HepG2 (cell line): ENCODE data around the gene EGFR. TPM values are rescaled to one million over a fixed set of nuclear protein-coding genes. Genes with fewer than 3 reads are reported as not detected.

Experiments used
- ATAC-seq: fragments of 200-7000 bp; cut with Tn5 transposase; 3 replicates; pipeline ENCODE4 v1.9.1; 2020; ENCODE audit warnings: mild to moderate bottlenecking, moderate library complexity
- BruUV-seq: library from RNA; stranded (reverse); fragments of 400-500 nt; replicated peaks from 2 replicates; lab custom pipeline; 2021; lab: Mats Ljungman, UMichigan
- CTCF ChIA-PET: fragments of 300-600 bp; formaldehyde crosslinking; extraction: SDS; loops from one replicate; lab custom pipeline; 2021; ENCODE audit warnings: low total read pairs, inconsistent platforms, low intra/inter-chr PET ratio; lab: Yijun Ruan, JAX
- POLR2A ChIA-PET: fragments of 350-600 bp; sonication (Branson Sonifier 250); formaldehyde crosslinking; loops from one replicate; lab custom pipeline; 2020; ENCODE audit warnings: antibody characterized with exemption, inconsistent platforms; lab: Yijun Ruan, JAX
- DNase-seq: peaks from one replicate; pipeline ENCODE4 v3.0.0-alpha.2; 2015; ENCODE audit warnings: low spot score
- FAIRE-seq: peaks from 3 replicates; lab custom pipeline; 2011; peaks lifted over from hg19 to GRCh38; lab: Jason Lieb, UNC
- H2AFZ ChIP-seq: one replicate; pipeline ENCODE4 v1.6.1; 2011; ENCODE audit warnings: low read length, inconsistent platforms
- H3K27ac ChIP-seq: fragments of 300-600 bp; 3 replicates; pipeline ENCODE4 v1.8.0; 2011; ENCODE audit warnings: mixed run types, mild to moderate bottlenecking, mixed read lengths, low read length, inconsistent platforms; ENCODE audit not compliant: insufficient read depth; ENCODE audit errors: extremely low read length
- H3K27me3 ChIP-seq, 2 experiments: fragments of 200-600 bp in 1 of 2; 2 replicates in 1 of 2; 3 replicates in 1 of 2; pipeline versions ENCODE4 v1.6.0 to v1.8.0; 2011; ENCODE audit warnings: low read length in 2 of 2, mild to moderate bottlenecking in 2 of 2, moderate library complexity in 2 of 2, inconsistent platforms in 1 of 2; ENCODE audit not compliant: insufficient read depth in 2 of 2, control insufficient read depth in 1 of 2
- H3K36me3 ChIP-seq, 2 experiments: fragments of 200-600 bp in 1 of 2; replicated peaks in 1 of 2; 2 replicates in 1 of 2; 3 replicates in 1 of 2; pipeline versions ENCODE4 v1.5.1 to v1.8.0; 2011; ENCODE audit warnings: low read length in 2 of 2, inconsistent platforms in 1 of 2; ENCODE audit not compliant: insufficient read depth in 2 of 2, control insufficient read depth in 1 of 2
- H3K4me1 ChIP-seq: 2 replicates; pipeline ENCODE4 v1.5.1; 2012; ENCODE audit warnings: low read length, inconsistent platforms; ENCODE audit not compliant: insufficient read depth
- H3K4me2 ChIP-seq: 2 replicates; pipeline ENCODE4 v1.6.0; 2011; ENCODE audit warnings: low read depth, low read length, inconsistent platforms
- H3K4me3 ChIP-seq, 3 experiments: fragments of 200-600 bp in 1 of 3; sonication (generic), shearing (Covaris generic) in 1 of 3; replicated peaks in 1 of 3; 2 replicates each; pipeline ENCODE4 v1.5.1; 2011 to 2016; ENCODE audit warnings: low read length in 3 of 3, inconsistent platforms in 2 of 3, low read depth in 2 of 3, mild to moderate bottlenecking in 2 of 3, control low read depth in 1 of 3, mixed read lengths in 1 of 3; ENCODE audit not compliant: insufficient read depth in 1 of 3
- H3K79me2 ChIP-seq: one replicate; pipeline ENCODE4 v1.6.1; 2011; ENCODE audit warnings: low read length, inconsistent platforms; ENCODE audit not compliant: insufficient read depth
- H3K9ac ChIP-seq: 2 replicates; pipeline ENCODE4 v1.6.0; 2011; ENCODE audit warnings: mild to moderate bottlenecking, low read depth, low read length, inconsistent platforms; ENCODE audit not compliant: insufficient read depth
- H3K9me3 ChIP-seq: 2 replicates; pipeline ENCODE4 v1.5.1; 2012; ENCODE audit warnings: mild to moderate bottlenecking, low read length
- H4K20me1 ChIP-seq: 2 replicates; pipeline ENCODE4 v1.6.0; 2011; ENCODE audit warnings: inconsistent platforms, mild to moderate bottlenecking, low read length, moderate library complexity; ENCODE audit not compliant: insufficient read depth
- ETV5 ChIP-seq: IDR thresholded peaks from 2 replicates; pipeline ENCODE4 v1.6.1; 2018; ENCODE audit warnings: missing biosample characterization, missing genetic modification reagents, inconsistent platforms, borderline replicate concordance
- POGZ ChIP-seq: sonication (generic); formaldehyde crosslinking; IDR thresholded peaks from 2 replicates; pipeline ENCODE4 v1.4.0; 2020; ENCODE audit warnings: mild to moderate bottlenecking, missing genetic modification reagents
- STAG1 ChIP-seq: sonication (generic); formaldehyde crosslinking; IDR thresholded peaks from 2 replicates; pipeline ENCODE4 v1.4.0; 2020; ENCODE audit warnings: missing genetic modification reagents
- whole genome bisulfite sequencing: methylation state at CpG from one replicate; pipeline ENCODE4 v1.1.6; 2017; ENCODE audit warnings: low lambda C conversion rate; 5-methylcytosine and 5-hydroxymethylcytosine counted together
- in situ Hi-C: cut with HindIII; loops from 2 replicates; pipeline ENCODE4 v1.10.0; 2017; ENCODE audit warnings: low pct_unique_long_range_greater_than_20kb; ENCODE audit not compliant: extremely low pct_ligation_motif_present
- intact Hi-C: fragments of 100-400 bp; cut with micrococcal nuclease; formaldehyde crosslinking; loops from one replicate; pipeline ENCODE4 v1.10.0; 2022; ENCODE audit not compliant: unreplicated experiment
- polyA plus RNA-seq, 8 experiments: library from polyadenylated mRNA; depleted of rRNA in 3 of 8; stranded (reverse) in 7 of 8; unstranded in 1 of 8; fragments of >200 nt; fragmentation: Illumina TruSeq in 4 of 8; extraction: Trizol in 4 of 8; gene quantifications; 2 replicates each; pipeline versions ENCODE4 v1.2.1 to v1.2.3, GENCODE V29; 2011 to 2016; ENCODE audit warnings: low read depth in 4 of 8, missing spikeins in 1 of 8, mixed read lengths in 1 of 8; ENCODE audit not compliant: insufficient read depth in 1 of 8
- total RNA-seq, 5 experiments: library from RNA; depleted of rRNA; stranded (reverse); fragments of >200 nt; fragmentation: Illumina TruSeq; extraction: Trizol; gene quantifications; 2 replicates each; pipeline ENCODE4 v1.2.3, GENCODE V29; 2016; ENCODE audit warnings: low read depth in 1 of 5
- TF ChIP-seq, protein P1 (sequence below): sonication (generic); formaldehyde crosslinking; IDR thresholded peaks from 2 replicates; pipeline ENCODE4 v1.4.0; 2020; ENCODE audit warnings: missing genetic modification reagents
- TF ChIP-seq, protein P2 (sequence below): sonication (generic); formaldehyde crosslinking; IDR thresholded peaks from 2 replicates; pipeline ENCODE4 v1.5.1; 2020; ENCODE audit warnings: mild to moderate bottlenecking, missing genetic modification reagents, borderline replicate concordance
- TF ChIP-seq, protein P3 (sequence below): sonication (generic); formaldehyde crosslinking; IDR thresholded peaks from 2 replicates; pipeline ENCODE4 v1.5.0; 2020; ENCODE audit warnings: mild to moderate bottlenecking, missing genetic modification reagents, moderate library complexity

Gene EGFR
- total and polyA plus RNA-seq, 2 of the 13 experiments (the other 11 are each of a cell fraction or from before 2014, with no cell fraction given), result 7.0 to 10.0 TPM

DNA sequence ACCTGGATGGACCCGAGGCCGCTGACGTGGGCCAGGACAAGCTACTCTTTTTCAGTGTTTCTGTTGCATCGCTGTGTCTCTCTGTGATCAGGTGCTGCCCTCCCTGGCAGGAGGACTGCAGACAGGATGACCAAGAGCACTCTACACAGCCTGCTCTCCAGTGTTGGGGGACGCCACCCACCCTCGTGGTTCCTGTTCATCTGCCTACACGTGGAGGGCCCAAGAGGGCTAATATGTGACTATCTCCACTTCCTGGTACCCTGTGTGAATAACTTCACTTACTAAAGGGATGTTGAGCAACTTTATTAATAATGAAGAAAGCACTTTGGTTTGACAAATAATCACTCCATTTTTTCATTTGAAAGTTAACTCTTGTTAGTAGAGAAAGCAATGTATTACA is 101.3 kb downstream of the EGFR start:
- intact Hi-C loops (no loop called here), in situ Hi-C loops (no loop called here)
- no peaks in the 10 kb centered on the region for H3K79me2 ChIP-seq
- no peak overlapping the region for H2AFZ ChIP-seq
- FAIRE-seq, result no peak
- peaks cover 17% of the 10 kb centered on the region; the same call in 1 of the 2 replicates for H3K4me1 ChIP-seq
- TF ChIP-seq ETV5 (CRISPR knock-in tag), result no peak
- TF ChIP-seq, protein P1, sequence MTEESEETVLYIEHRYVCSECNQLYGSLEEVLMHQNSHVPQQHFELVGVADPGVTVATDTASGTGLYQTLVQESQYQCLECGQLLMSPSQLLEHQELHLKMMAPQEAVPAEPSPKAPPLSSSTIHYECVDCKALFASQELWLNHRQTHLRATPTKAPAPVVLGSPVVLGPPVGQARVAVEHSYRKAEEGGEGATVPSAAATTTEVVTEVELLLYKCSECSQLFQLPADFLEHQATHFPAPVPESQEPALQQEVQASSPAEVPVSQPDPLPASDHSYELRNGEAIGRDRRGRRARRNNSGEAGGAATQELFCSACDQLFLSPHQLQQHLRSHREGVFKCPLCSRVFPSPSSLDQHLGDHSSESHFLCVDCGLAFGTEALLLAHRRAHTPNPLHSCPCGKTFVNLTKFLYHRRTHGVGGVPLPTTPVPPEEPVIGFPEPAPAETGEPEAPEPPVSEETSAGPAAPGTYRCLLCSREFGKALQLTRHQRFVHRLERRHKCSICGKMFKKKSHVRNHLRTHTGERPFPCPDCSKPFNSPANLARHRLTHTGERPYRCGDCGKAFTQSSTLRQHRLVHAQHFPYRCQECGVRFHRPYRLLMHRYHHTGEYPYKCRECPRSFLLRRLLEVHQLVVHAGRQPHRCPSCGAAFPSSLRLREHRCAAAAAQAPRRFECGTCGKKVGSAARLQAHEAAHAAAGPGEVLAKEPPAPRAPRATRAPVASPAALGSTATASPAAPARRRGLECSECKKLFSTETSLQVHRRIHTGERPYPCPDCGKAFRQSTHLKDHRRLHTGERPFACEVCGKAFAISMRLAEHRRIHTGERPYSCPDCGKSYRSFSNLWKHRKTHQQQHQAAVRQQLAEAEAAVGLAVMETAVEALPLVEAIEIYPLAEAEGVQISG (CRISPR knock-in tag), result peak; percentile 67
- TF ChIP-seq, protein P2, sequence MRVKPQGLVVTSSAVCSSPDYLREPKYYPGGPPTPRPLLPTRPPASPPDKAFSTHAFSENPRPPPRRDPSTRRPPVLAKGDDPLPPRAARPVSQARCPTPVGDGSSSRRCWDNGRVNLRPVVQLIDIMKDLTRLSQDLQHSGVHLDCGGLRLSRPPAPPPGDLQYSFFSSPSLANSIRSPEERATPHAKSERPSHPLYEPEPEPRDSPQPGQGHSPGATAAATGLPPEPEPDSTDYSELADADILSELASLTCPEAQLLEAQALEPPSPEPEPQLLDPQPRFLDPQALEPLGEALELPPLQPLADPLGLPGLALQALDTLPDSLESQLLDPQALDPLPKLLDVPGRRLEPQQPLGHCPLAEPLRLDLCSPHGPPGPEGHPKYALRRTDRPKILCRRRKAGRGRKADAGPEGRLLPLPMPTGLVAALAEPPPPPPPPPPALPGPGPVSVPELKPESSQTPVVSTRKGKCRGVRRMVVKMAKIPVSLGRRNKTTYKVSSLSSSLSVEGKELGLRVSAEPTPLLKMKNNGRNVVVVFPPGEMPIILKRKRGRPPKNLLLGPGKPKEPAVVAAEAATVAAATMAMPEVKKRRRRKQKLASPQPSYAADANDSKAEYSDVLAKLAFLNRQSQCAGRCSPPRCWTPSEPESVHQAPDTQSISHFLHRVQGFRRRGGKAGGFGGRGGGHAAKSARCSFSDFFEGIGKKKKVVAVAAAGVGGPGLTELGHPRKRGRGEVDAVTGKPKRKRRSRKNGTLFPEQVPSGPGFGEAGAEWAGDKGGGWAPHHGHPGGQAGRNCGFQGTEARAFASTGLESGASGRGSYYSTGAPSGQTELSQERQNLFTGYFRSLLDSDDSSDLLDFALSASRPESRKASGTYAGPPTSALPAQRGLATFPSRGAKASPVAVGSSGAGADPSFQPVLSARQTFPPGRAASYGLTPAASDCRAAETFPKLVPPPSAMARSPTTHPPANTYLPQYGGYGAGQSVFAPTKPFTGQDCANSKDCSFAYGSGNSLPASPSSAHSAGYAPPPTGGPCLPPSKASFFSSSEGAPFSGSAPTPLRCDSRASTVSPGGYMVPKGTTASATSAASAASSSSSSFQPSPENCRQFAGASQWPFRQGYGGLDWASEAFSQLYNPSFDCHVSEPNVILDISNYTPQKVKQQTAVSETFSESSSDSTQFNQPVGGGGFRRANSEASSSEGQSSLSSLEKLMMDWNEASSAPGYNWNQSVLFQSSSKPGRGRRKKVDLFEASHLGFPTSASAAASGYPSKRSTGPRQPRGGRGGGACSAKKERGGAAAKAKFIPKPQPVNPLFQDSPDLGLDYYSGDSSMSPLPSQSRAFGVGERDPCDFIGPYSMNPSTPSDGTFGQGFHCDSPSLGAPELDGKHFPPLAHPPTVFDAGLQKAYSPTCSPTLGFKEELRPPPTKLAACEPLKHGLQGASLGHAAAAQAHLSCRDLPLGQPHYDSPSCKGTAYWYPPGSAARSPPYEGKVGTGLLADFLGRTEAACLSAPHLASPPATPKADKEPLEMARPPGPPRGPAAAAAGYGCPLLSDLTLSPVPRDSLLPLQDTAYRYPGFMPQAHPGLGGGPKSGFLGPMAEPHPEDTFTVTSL (CRISPR knock-in tag), result no peak
- TF ChIP-seq, protein P3, sequence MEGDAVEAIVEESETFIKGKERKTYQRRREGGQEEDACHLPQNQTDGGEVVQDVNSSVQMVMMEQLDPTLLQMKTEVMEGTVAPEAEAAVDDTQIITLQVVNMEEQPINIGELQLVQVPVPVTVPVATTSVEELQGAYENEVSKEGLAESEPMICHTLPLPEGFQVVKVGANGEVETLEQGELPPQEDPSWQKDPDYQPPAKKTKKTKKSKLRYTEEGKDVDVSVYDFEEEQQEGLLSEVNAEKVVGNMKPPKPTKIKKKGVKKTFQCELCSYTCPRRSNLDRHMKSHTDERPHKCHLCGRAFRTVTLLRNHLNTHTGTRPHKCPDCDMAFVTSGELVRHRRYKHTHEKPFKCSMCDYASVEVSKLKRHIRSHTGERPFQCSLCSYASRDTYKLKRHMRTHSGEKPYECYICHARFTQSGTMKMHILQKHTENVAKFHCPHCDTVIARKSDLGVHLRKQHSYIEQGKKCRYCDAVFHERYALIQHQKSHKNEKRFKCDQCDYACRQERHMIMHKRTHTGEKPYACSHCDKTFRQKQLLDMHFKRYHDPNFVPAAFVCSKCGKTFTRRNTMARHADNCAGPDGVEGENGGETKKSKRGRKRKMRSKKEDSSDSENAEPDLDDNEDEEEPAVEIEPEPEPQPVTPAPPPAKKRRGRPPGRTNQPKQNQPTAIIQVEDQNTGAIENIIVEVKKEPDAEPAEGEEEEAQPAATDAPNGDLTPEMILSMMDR (CRISPR knock-in tag), result peak; percentile 29
- 0 out of 2 replicates have a peak, but pooled peaks have one; percentile 24 for TF ChIP-seq POGZ (CRISPR knock-in tag)
- peak; percentile 53 for TF ChIP-seq STAG1 (CRISPR knock-in tag)
- TF ChIP-seq, all 625 proteins: peak for 4
- no peak overlapping the region for H3K4me2 ChIP-seq
- no peaks in the 10 kb centered on the region for H3K36me3 ChIP-seq
- no peak overlapping the region for H3K4me3 ChIP-seq
- H3K9me3 ChIP-seq, result no peaks in the 10 kb centered on the region
- no peaks in the 10 kb centered on the region for H4K20me1 ChIP-seq
- H3K27ac ChIP-seq, result no peak overlapping the region
- 54% methylated on average over 4 of the region's 7 CpGs for WGBS
- no peak; the same call in 2 of the 3 replicates for ATAC-seq
- ChIA-PET POLR2A (no interaction called here), CTCF (no interaction called here)
- DNase-seq, result no peak
- no TSS peak for BruUV-seq
- H3K9ac ChIP-seq, result no peak overlapping the region
- H3K27me3 ChIP-seq, result no peaks in the 10 kb centered on the region
